GM19025 (cell line): ENCODE measurements around the gene EN1.

Experiments
- ATAC-seq: cut with Tn5 transposase; IDR thresholded peaks from one replicate; pipeline ENCODE4 v1.9.1; 2021; ENCODE audit warnings: mild to moderate bottlenecking, low read depth, moderate library complexity; ENCODE audit not compliant: unreplicated experiment

The EN1 gene

GRCh38 chr2:118844261-118845004 lies 3.0 kb downstream of the EN1 start:
- no peak for ATAC-seq

DNA sequence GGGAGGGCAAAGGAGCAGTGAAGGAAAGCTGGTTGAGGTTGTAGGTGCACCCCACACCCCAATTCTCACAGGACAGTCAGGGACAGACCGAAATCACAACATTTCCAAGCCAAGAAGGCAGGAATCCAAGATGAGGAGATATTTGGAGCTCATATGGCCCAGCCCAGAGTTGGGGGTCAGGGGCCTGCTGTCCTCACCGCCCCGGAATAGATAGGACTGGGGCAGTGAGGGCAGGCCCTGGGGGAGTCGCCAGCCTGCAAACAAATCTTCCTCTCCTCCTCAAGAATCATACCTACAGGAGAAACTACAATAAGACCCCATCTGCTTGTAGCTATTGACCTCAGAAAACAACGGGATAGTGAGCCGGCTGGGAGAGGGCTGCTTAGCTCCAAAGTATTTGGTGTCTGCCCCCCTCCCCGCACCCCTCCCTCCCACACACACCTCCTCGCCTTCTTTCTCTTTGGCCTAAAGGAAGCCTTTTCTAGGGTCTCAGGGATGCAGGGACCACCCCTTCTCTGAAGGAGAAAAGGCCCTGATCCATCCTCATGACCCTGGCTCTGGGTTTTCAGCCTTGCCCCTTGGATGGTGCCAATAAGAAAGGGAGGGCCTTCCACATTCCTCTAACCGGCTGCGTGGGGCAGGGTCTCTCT lies 3.8 kb downstream of the EN1 start:
- ATAC-seq = no peak

GRCh38 chr2:118842661-118843482 lies 4.6 kb downstream of the EN1 start:
- no peak for ATAC-seq

DNA sequence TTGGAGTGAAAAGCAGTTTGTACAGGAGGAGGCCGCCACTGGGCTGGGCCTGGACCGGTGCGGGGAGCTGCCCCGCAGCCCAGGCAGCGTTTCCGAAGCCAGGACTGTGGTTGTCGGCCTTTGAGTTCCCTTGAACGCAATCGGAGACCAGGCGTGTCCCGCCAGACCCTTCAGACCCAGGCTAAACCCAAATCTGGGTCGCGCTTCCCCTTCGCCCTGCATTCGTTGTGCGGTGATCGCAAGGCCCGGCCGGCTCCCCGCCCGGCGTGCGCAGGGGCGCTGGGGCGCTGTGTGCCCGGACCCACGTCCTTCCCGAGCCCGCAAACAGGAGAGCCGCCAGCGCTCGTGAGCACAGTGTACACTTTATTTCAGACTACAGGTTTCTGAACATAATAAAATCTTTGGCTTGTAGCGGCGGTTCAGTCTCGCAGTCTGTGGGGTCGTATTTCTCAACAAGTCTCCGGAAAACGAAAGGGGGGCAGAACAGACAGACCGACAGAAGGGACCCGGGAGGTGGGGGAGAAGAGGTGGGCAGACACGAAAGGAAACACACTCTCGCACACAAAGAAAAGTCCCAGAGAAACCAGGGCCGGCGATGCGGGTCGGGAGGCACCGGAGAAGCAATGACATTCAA lies 5.5 kb downstream of the EN1 start:
- ATAC-seq = no peak

DNA sequence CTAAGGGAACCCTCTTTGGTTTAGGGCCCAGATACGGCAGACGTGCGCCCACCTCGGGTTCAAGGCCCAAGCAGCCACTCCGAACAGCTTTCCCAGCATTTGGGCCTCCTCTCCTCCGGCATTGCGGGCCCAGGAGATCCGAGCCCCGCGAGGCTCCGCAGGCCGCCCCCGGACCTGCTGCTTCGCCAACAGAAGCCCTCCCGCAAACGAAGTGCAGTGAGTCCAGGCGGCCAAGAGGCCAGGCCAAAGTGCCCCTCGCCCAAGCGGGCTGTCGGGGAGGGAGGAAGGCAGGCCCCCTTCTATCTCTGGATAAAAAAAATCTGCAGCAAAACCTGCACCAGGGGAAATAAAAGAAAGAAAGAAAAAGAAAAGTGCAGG lies 6.0 kb downstream of the EN1 start:
- no peak for ATAC-seq

DNA sequence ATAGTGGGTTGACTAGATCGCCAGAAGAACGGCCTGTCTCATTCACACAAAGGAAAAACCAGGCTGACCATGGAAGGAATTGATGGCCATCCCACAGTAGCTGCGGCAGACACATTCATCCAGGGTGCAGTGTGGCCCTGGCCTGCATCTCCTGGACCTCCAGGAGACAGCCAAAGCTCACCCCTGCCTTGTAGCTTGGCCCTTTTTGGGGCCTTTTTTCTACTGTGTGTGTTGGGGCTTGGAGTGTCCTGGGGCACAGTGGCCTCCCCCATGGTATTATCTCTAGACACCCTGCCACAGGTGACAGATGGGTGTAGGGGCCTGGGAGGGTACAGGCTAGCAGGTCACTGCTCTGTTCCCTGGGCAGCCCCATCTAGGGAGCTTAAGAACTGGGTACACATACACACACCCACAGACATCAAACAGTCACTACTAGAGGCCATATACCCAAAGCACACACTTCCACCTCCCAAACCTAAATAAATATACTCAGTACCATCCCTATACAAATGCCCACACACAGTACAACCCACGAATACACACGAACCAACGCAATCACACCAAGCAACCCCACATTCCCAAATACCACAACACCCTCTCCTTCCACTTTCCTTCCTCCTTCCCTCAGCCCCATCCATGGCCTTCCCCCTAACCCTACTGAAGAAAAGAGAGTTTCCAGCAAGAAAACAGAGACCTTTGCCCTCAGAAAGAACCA lies 8.6 kb downstream of the EN1 start:
- ATAC-seq = no peak

GRCh38 chr2:118837621-118838020 lies 9.8 kb downstream of the EN1 start:
- ATAC-seq = no peak

DNA sequence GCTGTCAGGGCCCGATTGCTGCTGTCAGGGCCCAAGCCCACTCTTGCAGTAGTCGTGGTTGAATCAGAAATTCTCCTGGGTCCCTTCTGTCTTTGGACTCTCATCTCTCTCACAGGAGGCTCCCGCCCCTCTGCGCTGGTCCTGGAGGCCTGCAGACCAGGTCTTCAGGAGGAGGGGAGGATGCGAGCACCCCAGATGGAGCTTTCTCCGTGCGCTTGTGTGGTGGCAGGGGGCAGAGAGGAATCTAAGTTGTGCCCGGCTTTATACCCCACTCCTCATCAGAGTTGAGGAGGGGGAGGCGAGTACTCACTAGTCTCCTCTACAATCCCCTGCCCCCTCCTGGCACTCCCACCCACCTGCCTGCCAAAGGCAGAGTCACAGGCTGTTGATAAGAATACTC lies 10.4 kb downstream of the EN1 start:
- no peak for ATAC-seq

DNA sequence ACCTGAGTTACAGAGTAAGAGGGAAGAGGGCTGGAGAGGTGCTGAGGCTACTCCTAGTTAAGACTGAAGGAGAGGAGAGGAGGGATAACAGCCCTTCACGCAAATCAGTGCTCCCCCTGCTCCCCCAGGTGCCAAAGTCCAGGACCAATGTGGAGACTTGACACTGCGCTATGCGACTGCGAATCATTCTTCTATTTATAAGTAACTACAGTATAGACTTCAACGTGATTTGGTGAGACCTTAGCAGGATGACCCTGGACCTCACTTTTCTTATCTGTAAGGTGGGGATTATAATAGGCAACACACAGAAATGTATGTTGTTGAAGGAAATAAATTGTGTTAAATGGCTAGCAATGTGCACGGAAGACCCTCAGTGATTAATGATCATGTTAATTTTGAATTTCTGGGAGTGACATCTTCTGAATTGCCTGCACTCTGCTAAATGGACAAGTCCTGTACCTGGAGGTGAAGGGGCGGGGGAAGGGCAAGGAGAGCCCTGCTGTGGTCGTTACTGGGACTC lies 11.0 kb downstream of the EN1 start:
- ATAC-seq = no peak

- no peak for ATAC-seq
These were observed 11.6 kb downstream of the EN1 start for GRCh38 chr2:118835746-118836410.

GRCh38 chr2:118834901-118835745 lies 12.3 kb downstream of the EN1 start:
- no peak for ATAC-seq

GRCh38 chr2:118834440-118834810 lies 13.0 kb downstream of the EN1 start:
- no peak for ATAC-seq

GRCh38 chr2:118833716-118834439 lies 13.6 kb downstream of the EN1 start:
- ATAC-seq = no peak

GRCh38 chr2:118832791-118833715 lies 14.4 kb downstream of the EN1 start:
- ATAC-seq = no peak

GRCh38 chr2:118832071-118832790 lies 15.2 kb downstream of the EN1 start:
- no peak for ATAC-seq

GRCh38 chr2:118830881-118831280 lies 16.6 kb downstream of the EN1 start:
- ATAC-seq = no peak
